ENCODE measurements around the gene ARHGEF7.

DNA sequence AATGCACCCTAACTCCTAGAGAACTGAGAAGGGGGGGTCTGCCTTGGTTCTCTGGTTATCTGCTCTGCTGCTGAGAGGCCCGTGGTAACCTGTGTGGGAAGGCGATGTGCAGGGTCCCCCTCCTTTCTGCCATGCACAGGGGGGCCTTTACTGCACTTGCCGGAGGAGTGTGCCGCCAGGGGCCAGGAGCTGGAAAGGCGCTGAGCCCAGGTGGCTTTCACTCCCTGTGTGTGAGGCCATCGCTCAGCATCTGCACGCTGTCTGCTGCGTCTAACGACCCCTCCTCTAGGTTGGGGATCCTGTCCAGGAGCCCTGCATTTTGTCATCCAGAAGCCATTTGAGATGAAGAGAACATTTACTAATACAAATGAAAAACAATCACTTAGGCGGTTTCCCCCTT, 168.3 kb downstream of the ARHGEF7 start:
- no peak for TF ChIP-seq POLR2A (IDR thresholded peaks at IDR 0.05; ENCODE audit: low read depth, low read length)
- TF ChIP-seq TAF1 (IDR thresholded peaks at IDR 0.05; ENCODE audit: borderline replicate concordance, low read depth, low read length) = no peak
